B cell (primary cell): ENCODE measurements around the gene MOBP.

ENCODE experiments used
- EZH2 ChIP-seq: IDR thresholded peaks from 2 replicates; pipeline ENCODE4 v1.6.1; 2012; ENCODE audit warnings: borderline replicate concordance, low read depth, mild to moderate bottlenecking, moderate library complexity, low read length; ENCODE audit not compliant: insufficient read depth, poor library complexity, severe bottlenecking
- TF ChIP-seq, protein P1 (sequence below): fragments of 200-600 bp; IDR thresholded peaks from one replicate; pipeline ENCODE4 v1.8.0; 2022; ENCODE audit warnings: antibody characterized with exemption, mild to moderate bottlenecking

DNA sequence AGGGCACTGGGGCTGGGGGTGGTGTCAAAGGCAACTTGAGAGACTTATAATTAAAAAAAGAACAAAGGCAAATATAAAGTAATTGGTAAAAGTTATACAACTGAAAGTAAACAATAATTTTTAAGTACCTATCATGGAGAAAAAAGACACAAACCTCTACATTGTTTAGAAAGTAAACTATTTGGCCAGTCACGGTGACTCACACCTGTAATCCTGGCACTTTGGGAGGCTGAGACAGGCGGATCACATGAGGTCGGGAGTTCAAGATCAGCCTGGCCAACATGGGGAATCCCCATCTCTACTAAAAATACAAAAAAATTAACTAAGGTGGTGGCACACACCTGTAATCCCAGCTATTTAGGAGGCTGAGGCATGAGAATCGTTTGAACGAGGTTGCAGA is 35.1 kb upstream of the MOBP start:
- TF ChIP-seq EZH2, result no peak
- TF ChIP-seq, protein P1, sequence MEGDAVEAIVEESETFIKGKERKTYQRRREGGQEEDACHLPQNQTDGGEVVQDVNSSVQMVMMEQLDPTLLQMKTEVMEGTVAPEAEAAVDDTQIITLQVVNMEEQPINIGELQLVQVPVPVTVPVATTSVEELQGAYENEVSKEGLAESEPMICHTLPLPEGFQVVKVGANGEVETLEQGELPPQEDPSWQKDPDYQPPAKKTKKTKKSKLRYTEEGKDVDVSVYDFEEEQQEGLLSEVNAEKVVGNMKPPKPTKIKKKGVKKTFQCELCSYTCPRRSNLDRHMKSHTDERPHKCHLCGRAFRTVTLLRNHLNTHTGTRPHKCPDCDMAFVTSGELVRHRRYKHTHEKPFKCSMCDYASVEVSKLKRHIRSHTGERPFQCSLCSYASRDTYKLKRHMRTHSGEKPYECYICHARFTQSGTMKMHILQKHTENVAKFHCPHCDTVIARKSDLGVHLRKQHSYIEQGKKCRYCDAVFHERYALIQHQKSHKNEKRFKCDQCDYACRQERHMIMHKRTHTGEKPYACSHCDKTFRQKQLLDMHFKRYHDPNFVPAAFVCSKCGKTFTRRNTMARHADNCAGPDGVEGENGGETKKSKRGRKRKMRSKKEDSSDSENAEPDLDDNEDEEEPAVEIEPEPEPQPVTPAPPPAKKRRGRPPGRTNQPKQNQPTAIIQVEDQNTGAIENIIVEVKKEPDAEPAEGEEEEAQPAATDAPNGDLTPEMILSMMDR, result no peak
